Activated CD4-positive, CD25-positive, alpha-beta regulatory T cell treated with anti-CD3 and anti-CD28 coated beads, Interleukin-2, amount 50 U/mL, for 72 hours (primary cell): ENCODE results near the gene TBC1D14.

Experiments used
- DNase-seq: peaks from one replicate; pipeline ENCODE4 v3.0.0; 2021

The TBC1D14 gene

DNA sequence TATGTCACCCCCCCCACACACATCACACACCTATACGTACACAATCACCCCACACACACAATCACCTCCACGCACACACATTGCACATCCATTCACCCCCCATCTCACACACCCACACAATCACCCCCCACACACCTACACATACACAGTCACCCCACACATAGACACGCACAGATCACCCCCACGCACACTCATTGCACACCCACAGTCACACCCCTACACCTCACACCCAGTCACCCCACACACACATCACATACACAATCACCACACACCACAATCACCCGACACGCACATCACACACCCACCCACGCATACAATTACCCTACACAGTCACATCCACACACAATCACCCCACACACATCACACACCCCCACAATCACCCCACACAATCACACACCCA is 117.7 kb downstream of the TBC1D14 start:
- DNase-seq: no peak

- no peak for DNase-seq
Observed at GRCh38 chr4:7027913-7028312, 118.3 kb downstream of the TBC1D14 start.

GRCh38 chr4:7029212-7029611 is 119.6 kb downstream of the TBC1D14 start:
- no peak for DNase-seq

DNA sequence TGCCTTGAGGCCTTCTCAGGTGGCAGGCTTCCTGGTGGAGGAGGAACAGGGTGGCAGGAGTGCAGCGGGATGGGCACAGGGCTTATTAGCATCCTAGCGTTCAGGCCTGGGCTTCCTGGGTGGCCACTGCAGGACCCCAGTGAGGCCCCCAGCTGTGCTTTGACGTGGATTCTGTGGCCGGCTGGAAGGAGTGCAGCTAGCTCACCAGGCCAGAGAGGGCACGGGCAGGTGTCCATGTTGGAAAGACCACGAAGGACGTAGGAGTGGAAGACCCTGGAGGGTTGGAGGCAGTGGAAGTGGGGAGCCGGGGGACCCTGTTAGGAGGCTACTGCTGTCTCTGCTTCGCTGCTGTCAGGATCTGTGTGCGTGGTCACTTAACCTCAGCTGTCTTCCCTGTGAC is 120.3 kb downstream of the TBC1D14 start:
- DNase-seq: no peak

DNA sequence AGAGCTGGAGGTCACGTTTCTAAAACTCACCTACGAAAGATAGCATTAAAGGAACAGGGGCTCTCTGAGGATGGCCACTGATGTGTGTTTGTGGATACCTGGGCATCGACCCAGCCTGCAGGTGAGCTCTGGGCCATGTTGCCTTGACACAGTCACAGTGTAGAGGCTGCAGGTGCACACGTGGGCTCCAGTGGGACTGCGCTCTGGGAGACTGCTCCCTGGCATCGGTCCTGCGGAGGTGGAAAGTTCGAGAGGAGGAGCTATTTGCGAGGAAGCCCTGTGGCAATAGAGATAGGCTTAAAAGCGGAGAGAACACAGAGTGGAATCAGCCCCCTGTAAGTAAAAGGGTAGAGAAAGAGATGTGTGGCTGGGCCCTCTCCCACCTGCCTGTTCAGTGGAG is 121.2 kb downstream of the TBC1D14 start:
- DNase-seq: no peak

DNA sequence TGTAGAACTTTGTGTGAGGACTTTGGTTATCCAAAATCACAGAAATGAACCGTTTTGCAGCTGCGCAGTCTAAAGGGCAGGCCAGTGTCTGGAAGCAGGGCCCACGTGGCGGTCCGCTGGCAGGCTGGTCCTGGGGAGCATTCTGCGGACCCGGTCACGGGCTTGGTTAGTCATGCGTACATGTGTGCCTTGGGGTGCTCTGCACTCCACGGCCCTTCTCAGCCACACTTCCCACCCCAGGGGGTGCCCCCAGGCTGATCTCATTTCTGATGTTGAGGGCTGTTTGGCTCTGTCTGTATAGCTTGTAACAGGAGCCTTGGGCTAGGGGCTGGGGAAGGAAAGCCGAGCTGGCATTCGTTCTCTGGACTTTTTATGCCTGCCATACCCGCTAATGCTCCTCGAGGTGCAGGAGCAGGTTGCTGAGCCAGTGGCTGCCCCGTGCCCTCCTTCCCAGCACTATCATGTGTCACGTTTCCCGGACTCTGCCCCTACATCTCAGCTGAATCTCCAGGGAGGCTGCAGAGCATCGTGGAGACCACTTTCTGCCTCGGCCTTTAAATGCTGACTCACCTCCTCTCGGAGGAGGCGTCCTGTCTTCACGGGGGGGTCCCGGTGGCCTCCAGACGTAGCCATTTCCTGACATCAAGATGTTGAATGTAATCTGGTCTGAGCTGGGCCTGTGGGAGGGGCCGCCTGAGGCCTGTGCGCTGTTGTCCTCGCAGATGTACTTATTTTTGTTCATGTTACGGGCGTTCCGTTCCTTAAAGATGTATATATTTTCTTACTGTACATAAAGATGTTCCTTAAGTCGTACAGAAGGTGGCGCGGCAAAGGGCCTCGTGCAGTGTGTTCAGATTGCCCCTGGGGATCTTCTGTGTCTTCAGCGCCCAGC is 122.2 kb downstream of the TBC1D14 start:
- no peak for DNase-seq

- DNase-seq: no peak
Observed at GRCh38 chr4:7032596-7032995, 123.0 kb downstream of the TBC1D14 start.

DNA sequence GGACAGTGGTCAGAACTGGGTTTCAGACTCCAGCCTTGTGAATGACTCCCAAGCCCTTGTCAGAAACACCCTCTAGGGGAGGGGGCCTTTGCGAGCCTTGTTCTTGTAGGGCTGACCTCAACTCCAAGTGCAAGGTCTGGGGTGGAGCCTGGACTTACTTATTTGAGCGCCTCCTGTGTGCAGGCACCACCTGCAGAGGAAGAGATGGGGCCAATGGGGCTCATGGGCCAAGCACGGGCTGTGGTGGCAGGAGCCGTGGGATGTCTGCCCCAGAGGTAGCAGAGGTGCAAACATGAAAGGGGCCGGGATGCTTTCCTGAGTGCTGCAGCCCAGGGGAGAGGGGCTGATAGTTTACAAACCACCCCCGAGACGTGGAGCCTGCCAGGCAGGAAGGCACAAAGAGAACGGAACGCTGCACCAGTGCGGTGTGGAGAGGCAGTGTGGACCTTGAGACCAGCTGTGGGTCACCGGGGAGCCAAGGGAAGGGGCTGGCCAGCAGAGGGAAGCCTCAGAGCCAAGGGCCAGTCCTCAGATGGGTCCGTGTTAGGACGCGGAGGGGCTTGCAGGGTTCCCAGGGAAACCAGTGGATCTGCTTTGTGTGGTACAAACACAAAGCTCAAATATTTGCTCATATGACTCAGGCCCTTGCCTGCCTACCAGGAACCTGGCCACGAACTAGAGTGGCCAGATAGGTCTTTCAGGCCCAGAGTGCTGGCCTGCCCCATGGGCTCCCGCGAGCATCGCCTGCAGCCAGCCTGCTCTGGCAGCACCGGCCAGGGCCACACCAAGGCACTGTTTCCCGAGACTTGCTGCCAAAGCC is 124.8 kb downstream of the TBC1D14 start:
- DNase-seq: no peak

- no peak for DNase-seq
Observed at GRCh38 chr4:7037425-7037824, 127.8 kb downstream of the TBC1D14 start.

DNA sequence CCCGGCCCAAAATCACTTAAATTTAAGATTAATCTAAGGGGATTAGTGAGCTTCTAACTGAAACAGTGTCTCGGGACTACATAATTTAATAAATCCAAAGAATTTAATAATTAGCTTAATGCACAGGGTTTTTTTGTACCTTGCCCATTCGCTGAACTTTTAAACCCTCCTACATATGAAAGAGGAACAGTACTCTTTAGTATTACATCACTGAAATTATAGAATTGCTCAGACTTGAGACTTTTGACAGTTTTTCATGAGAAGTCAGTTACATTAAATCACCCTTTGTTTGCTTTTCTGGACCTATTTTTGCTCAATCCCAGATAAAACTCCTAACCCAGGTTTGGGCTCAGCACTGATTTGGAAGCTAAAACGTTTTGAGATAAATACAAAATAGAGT is 131.1 kb downstream of the TBC1D14 start:
- DNase-seq: no peak

DNA sequence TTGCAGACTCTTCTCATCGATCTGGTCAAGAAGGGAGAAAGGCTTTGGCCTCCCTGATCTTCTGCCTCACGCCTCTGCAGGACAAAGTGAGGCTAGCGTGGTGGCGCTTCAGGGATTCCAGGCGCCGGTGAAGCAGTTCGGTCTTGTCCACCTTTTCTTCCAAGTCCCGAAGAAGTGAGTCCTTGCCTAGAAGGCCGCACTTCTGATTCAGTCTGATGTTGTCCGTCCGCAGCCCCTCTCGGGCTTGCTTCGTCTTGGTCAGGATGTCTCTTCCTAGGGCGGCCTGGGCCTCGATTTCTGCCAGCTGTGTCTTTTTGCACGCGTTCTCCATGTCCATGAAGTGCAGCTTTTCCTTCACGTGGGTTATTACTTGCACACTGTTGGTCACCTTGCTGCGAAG is 131.6 kb downstream of the TBC1D14 start:
- no peak for DNase-seq

DNA sequence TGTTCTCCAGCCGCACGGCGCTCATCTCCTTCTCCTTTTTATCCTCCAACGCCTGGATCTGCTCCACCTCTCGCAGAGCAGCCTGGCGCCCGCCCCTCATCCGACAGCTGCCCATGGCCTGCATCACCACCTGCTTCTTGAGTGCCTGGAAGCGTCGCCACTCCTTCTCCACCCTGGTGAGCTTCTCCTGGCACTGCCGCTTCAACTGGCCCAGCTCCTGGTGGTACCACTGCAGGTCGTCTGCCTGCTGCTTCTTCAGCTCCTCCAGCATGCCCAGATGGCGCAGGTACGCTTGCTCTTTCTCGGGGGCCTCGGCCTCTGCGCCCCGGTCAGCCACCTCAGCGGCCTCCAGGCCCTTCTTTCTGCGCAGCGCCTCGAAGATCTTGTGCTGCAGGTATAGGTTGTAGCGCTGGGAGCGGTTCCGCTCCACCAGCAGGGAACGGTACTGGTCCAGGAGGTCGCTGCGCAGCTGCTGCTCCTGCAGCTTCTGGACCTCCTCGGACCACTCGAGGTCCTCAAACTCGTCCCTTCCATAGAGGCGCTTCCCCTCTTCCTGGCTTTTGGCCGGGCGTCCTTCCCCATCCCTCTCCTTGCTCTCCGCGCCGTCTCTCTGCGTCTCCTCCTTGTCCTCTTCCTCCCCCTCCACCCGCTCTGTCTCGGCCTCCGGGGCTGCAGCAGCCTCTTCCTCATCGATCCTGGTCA is 132.3 kb downstream of the TBC1D14 start:
- DNase-seq: no peak

DNA sequence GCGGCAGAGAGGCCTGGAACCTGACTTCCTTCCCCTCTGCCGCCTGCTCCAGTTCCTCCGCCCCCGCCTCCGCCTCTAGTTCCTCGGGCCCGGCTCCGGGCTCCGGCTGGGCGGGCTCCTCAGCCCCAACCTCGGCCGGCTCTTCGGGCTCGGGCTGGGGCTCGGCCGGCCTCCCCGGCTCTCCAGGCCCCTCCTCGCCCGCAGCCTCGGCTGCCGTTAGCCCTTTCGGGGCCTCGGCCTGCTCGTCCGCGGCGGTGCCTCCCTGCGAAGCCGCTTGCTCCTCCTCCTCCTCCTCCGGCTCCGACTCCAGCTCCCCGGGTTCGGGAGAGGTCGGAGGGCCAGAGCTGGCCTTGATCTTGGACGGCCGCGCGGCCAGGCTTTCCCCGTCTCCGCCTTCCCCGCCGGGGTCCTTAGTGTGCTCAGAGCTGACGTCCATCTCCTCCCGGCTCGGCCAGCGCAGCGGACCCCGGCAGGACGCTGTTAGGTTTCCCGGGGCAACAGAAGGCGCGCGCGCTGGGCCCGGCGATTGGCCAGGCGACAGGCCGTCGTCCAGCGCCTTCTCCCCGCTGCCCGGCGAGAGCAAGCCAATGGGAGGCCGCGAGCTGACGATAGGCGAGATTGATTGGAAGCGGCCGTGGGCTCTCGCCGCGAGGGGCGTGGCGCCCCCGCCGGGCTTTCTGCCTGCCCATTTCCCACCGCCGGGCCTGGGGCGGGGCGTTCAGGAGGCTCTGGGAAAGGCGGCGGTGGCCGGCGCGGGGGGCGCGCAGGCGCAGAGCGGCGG is 133.1 kb downstream of the TBC1D14 start:
- DNase-seq: peak; percentile 96

- DNase-seq: peak; percentile 68
Observed at GRCh38 chr4:7043284-7044136, 133.9 kb downstream of the TBC1D14 start, which contains the start of gene TADA2B. Gene TADA2B (plus strand): TSS chr4:7043372. CDS start chr4:7043580, 208 bp downstream.

GRCh38 chr4:7044137-7044930 is 134.7 kb downstream of the TBC1D14 start:
- no peak for DNase-seq

- DNase-seq: no peak
Observed at GRCh38 chr4:7045553-7045952, 135.9 kb downstream of the TBC1D14 start.

DNA sequence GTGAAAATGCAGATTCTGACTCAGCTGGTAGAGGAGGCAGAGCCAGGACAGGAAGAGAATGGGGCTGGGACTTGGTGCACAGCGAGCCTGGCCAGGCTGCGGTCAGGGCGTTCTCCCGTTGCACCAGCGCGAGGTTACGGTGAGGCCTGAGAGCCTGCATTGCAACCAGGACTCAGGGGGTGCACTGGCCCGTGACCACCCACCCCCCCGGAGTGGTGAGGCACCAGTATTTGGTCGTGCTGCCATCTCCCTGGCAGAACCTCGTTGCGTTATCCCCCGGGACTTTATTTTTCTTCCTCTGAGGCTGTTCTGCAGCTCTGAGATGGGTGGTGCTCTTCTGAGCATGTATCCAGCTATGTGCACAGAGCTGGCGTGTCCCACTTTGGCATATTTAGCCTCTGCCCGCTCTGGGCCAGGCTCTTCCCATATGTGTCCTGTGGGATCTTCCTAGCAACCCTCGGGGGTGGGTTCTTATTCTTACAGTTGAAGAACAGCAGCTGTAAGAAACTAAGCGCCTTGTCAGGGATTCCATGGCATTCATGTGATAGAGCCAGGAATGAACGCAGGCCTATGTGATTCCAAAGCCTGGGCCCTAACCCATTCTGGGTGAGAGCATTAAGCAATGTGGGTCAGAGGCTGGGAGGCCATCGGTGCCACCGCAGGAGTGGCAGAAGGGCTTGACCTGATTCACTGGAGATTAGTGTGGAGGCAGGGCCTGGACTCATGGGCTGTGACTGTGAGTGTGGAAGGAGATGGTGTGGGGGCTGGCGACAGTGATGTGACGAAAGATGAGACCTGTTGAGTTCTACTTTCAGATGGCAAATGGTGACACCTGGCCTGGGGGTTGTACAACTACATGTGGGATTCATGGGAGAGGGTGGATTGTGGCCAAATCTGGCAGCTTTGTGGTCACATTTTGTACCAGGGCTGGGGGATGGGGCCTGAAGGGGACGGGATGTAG is 136.6 kb downstream of the TBC1D14 start:
- no peak for DNase-seq

DNA sequence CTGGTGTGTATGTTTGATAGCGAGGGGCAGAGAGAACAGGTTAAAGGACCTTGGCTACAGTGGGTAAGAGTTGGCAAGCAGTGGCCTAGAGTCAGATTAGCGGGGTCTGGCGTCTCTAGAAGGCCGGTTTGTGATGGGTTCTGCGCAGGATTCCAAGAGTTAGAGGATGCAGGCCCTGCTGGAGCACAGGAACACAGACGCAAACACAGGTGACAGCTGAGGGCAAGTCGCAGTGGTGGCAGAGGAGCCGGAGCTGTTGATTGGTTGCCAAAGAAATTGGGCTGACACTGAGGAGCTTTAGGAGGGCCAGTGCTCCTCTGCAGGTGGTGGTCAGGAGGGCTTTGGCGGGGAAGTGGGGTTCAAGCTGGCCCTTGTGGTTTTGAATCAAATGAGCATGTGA is 137.3 kb downstream of the TBC1D14 start:
- DNase-seq: no peak

- DNase-seq: no peak
Observed at GRCh38 chr4:7048642-7049041, 139.0 kb downstream of the TBC1D14 start.
